Measurements from ENCODE around the gene PSME4.
"Not testable (repeated sequence)": the region's sequence is repeated elsewhere in the genome, so short reads cannot be mapped to it uniquely, and the experiment has no call there.

The PSME4 gene

GRCh38 chr2:53961478-53962216 lies 9.1 kb downstream of the PSME4 start:
- not testable (repeated sequence) for DNase-seq

GRCh38 chr2:53960476-53960875 lies 10.3 kb downstream of the PSME4 start:
- no peak for DNase-seq

GRCh38 chr2:53958443-53958842 lies 12.3 kb downstream of the PSME4 start:
- no peak for DNase-seq

- no peak for DNase-seq
Observed at GRCh38 chr2:53952519-53952918, 18.3 kb downstream of the PSME4 start.

- DNase-seq = no peak
Observed at GRCh38 chr2:53949457-53949856, 21.3 kb downstream of the PSME4 start.

GRCh38 chr2:53945538-53945937 lies 25.3 kb downstream of the PSME4 start:
- no peak for DNase-seq

- DNase-seq = no peak
Observed at GRCh38 chr2:53944542-53944941, 26.3 kb downstream of the PSME4 start.

- DNase-seq = no peak
Observed at GRCh38 chr2:53942280-53942679, 28.5 kb downstream of the PSME4 start.

GRCh38 chr2:53941749-53942148 lies 29.0 kb downstream of the PSME4 start:
- DNase-seq = no peak

GRCh38 chr2:53939656-53940055 lies 31.1 kb downstream of the PSME4 start:
- no peak for DNase-seq

- no peak for DNase-seq
Observed at GRCh38 chr2:53938904-53939303, 31.9 kb downstream of the PSME4 start.

- DNase-seq = no peak
Observed at GRCh38 chr2:53933329-53933728, 37.5 kb downstream of the PSME4 start.

GRCh38 chr2:53926321-53926720 lies 44.5 kb downstream of the PSME4 start:
- not testable (repeated sequence) for DNase-seq

GRCh38 chr2:53913721-53914120 lies 57.1 kb downstream of the PSME4 start:
- no peak for DNase-seq

- no peak for DNase-seq
Observed at GRCh38 chr2:53911434-53912189, 59.2 kb downstream of the PSME4 start.

GRCh38 chr2:53907582-53907981 lies 63.2 kb downstream of the PSME4 start:
- no peak for DNase-seq

GRCh38 chr2:53905396-53905795 lies 65.4 kb downstream of the PSME4 start:
- DNase-seq = no peak

GRCh38 chr2:53903011-53903410 lies 67.8 kb downstream of the PSME4 start:
- DNase-seq = no peak

GRCh38 chr2:53901192-53901591 lies 69.6 kb downstream of the PSME4 start:
- no peak for DNase-seq

- DNase-seq = no peak
Observed at GRCh38 chr2:53896864-53897263, 73.9 kb downstream of the PSME4 start.

- DNase-seq = no peak
Observed at GRCh38 chr2:53886406-53887280, 84.2 kb downstream of the PSME4 start.

- no peak for DNase-seq
Observed at GRCh38 chr2:53884883-53885282, 85.9 kb downstream of the PSME4 start.

- DNase-seq = no peak
Observed at GRCh38 chr2:53881986-53882385, 88.8 kb downstream of the PSME4 start.
